ENCODE data around the gene GALNT11.

DNA sequence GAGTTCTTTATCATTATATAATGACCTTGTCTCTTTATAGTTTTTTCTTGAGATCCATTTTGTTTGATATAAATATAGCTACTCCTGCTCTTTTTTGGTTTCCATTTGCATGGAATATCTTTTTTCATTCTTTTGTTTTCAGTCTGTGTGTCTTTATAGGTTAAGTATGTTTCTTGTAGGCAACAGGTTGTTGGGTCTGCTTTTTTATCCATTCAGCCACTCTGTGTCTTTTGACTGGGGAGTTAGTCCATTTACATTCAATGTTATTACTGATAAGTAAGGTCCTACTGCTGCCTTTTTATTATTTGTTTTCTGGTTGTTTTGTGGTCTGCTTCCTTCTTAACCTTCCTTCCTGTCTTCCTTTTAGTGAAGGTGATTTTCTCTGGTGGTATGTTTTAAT lies 21.1 kb downstream of the GALNT11 start:
- TF ChIP-seq CTCF (IDR thresholded peaks at IDR 0.05) (no peak), EP300 (IDR thresholded peaks at IDR 0.05) (no peak), POLR2A (IDR thresholded peaks at IDR 0.05) (no peak)
